K562 (cell line): ENCODE data around the gene NLE1. TPM values are rescaled to one million over a fixed set of nuclear protein-coding genes. Genes with fewer than 3 reads are reported as not detected.

ENCODE experiments used
- ATF4 ChIP-seq: fragments of 450-650 bp; formaldehyde crosslinking; IDR thresholded peaks from 2 replicates; pipeline ENCODE4 v1.4.0; 2022; ENCODE audit warnings: mild to moderate bottlenecking, moderate library complexity
- CAMTA2 ChIP-seq: fragments of 250-450 bp; sonication (Bioruptor Pico); conservative IDR thresholded peaks from 2 replicates; pipeline ENCODE4 v1.5.1; 2022
- HNRNPLL ChIP-seq: fragments of 200-400 bp; formaldehyde crosslinking; IDR thresholded peaks from 2 replicates; pipeline ENCODE4 v1.6.1; 2017; ENCODE audit warnings: low read length, low read depth, mild to moderate bottlenecking; ENCODE audit not compliant: poor library complexity, severe bottlenecking
- NBN ChIP-seq: fragments of 450-650 bp; IDR thresholded peaks from 2 replicates; pipeline ENCODE4 v1.6.1; 2016; ENCODE audit warnings: low read depth, mild to moderate bottlenecking
- NONO ChIP-seq, 2 experiments: fragments of 200-400 bp in 1 of 2; fragments of 450-650 bp in 1 of 2; formaldehyde crosslinking in 1 of 2; IDR thresholded peaks; 2 replicates each; pipeline ENCODE4 v1.6.1; 2017; ENCODE audit warnings: low read depth in 2 of 2, mild to moderate bottlenecking in 2 of 2, moderate library complexity in 2 of 2, low read length in 1 of 2
- SMAD2 ChIP-seq: fragments of 150-350 bp; IDR thresholded peaks from 2 replicates; pipeline ENCODE4 v1.6.1; 2014; ENCODE audit warnings: low read depth, mild to moderate bottlenecking, low read length
- SMAD4 ChIP-seq: fragments of 250-450 bp; sonication (Bioruptor Pico); conservative IDR thresholded peaks from 2 replicates; pipeline ENCODE4 v1.8.0; 2021; ENCODE audit warnings: inconsistent platforms, mild to moderate bottlenecking, moderate library complexity
- TFAP4 ChIP-seq: sonication (generic); formaldehyde crosslinking; IDR thresholded peaks from 2 replicates; pipeline ENCODE4 v1.8.0; 2022; ENCODE audit warnings: missing genetic modification reagents, mild to moderate bottlenecking, moderate library complexity, borderline replicate concordance
- ZBTB49 ChIP-seq: sonication (generic); formaldehyde crosslinking; IDR thresholded peaks from 2 replicates; pipeline ENCODE4 v1.8.0; 2022; ENCODE audit warnings: missing genetic modification reagents, mild to moderate bottlenecking, borderline replicate concordance
- ZNF318 ChIP-seq, 2 experiments: fragments of 450-650 bp; IDR thresholded peaks; 2 replicates each; pipeline ENCODE4 v1.6.1; 2016; ENCODE audit warnings: mild to moderate bottlenecking in 2 of 2, borderline replicate concordance in 1 of 2, low read depth in 1 of 2, moderate library complexity in 1 of 2
- ZNF449 ChIP-seq: fragments of 250-450 bp; sonication (Bioruptor Pico); IDR thresholded peaks from 2 replicates; pipeline ENCODE4 v1.8.0; 2022; ENCODE audit warnings: moderate library complexity, mild to moderate bottlenecking, inconsistent platforms
- polyA plus RNA-seq, 8 experiments: library from polyadenylated mRNA; depleted of rRNA in 4 of 8; stranded (reverse) in 5 of 8; unstranded in 3 of 8; fragments of >200 nt; fragmentation: Nextera tagmentation in 2 of 8; fragmentation: Illumina TruSeq in 1 of 8; extraction: Ambion mirVana in 2 of 8; extraction: Trizol in 1 of 8; gene quantifications; 2 replicates each; pipeline versions ENCODE4 v1.2.1 to v1.2.3, GENCODE V29; 2011 to 2014; ENCODE audit warnings: inconsistent platforms in 1 of 8, missing spikeins in 1 of 8
- total RNA-seq, 7 experiments: library from RNA; depleted of rRNA in 6 of 7; stranded (reverse); fragments of >200 nt in 6 of 7; fragmentation: Illumina TruSeq in 2 of 7; extraction: Trizol in 2 of 7; gene quantifications; 2 replicates each; pipeline versions ENCODE4 v1.2.1 to v1.2.3, GENCODE V29; 2011 to 2021; ENCODE audit warnings: low replicate concordance in 1 of 7

NLE1 gene
- total and polyA plus RNA-seq, 9 of the 15 experiments (the other 6 are each of a cell fraction or from before 2014, with no cell fraction given): 3.8 to 69.0 (median 29.4) TPM

- TF ChIP-seq NBN: peak; percentile 63; the same call in 1 of the 2 replicates
- no peak for TF ChIP-seq ZNF318 (IDR thresholded peaks at IDR 0.05; ENCODE audit: borderline replicate concordance in 1 of 2, low read depth in 1 of 2)
- TF ChIP-seq SMAD4 (CRISPR knock-in tag): peak; percentile 83
- no peak for TF ChIP-seq SMAD2
- TF ChIP-seq TFAP4: peak; percentile 80
- peak in 1 of 2 experiments; percentile 50; a peak in 1 of 4 replicates for TF ChIP-seq NONO (IDR thresholded peaks at IDR 0.05; ENCODE audit: low read depth in 2 of 2, low read length in 1 of 2)
- no peak for TF ChIP-seq CAMTA2 (CRISPR knock-in tag)
- TF ChIP-seq ZBTB49: no peak
- no peak for TF ChIP-seq ZNF449
- peak; percentile 31 for TF ChIP-seq HNRNPLL
- TF ChIP-seq ATF4: no peak
These were observed at the start of gene NLE1 (continued) for GRCh38 chr17:35141681-35142466.
